Erythroblast (primary cell): ENCODE results near the gene CCDC82.

ENCODE experiments used
- DNase-seq, 2 experiments: peaks; one replicate each; lab custom pipeline; 2025; lab: John Stamatoyannopoulos, UW
- GATA1 ChIP-seq: IDR thresholded peaks from 2 replicates; pipeline ENCODE4 v1.6.1; 2011; ENCODE audit warnings: low read depth, mild to moderate bottlenecking, control low read depth, low read length, moderate library complexity
- POLR2A ChIP-seq: IDR thresholded peaks from 2 replicates; pipeline ENCODE4 v1.6.1; 2011; ENCODE audit warnings: mild to moderate bottlenecking, low read length

CCDC82 gene

GRCh38 chr11:96341211-96342013 lies 48.3 kb downstream of the CCDC82 start:
- DNase-seq = peak; percentile 45 to 50
- TF ChIP-seq GATA1 (no peak), POLR2A (no peak)

GRCh38 chr11:96340555-96340885 lies 49.2 kb downstream of the CCDC82 start:
- TF ChIP-seq GATA1 (no peak), POLR2A (no peak)
- no peak for DNase-seq

GRCh38 chr11:96339706-96340554 lies 49.8 kb downstream of the CCDC82 start:
- TF ChIP-seq POLR2A = no peak
- no peak for TF ChIP-seq GATA1

GRCh38 chr11:96338910-96339705 lies 50.6 kb downstream of the CCDC82 start:
- DNase-seq = peak; percentile 9 to 31
- TF ChIP-seq POLR2A (no peak), GATA1 (no peak)

More at GRCh38 chr11:96339706-96340554, 49.8 kb downstream of the CCDC82 start:
- DNase-seq = no peak

- TF ChIP-seq GATA1 (no peak), POLR2A (no peak)
- peak; percentile 36 to 77 for DNase-seq
Observed at GRCh38 chr11:96337541-96338431, 51.9 kb downstream of the CCDC82 start.

GRCh38 chr11:96335388-96335787 lies 54.3 kb downstream of the CCDC82 start:
- TF ChIP-seq GATA1 = no peak
- TF ChIP-seq POLR2A = no peak

GRCh38 chr11:96334219-96334618 lies 55.5 kb downstream of the CCDC82 start:
- no peak for DNase-seq

More at GRCh38 chr11:96335388-96335787, 54.3 kb downstream of the CCDC82 start:
- DNase-seq = no peak

GRCh38 chr11:96333191-96333719 lies 56.5 kb downstream of the CCDC82 start:
- TF ChIP-seq POLR2A (no peak), GATA1 (no peak)
- no peak for DNase-seq

More at GRCh38 chr11:96334219-96334618, 55.5 kb downstream of the CCDC82 start:
- no peak for TF ChIP-seq GATA1
- TF ChIP-seq POLR2A = no peak

GRCh38 chr11:96332126-96332771 lies 57.5 kb downstream of the CCDC82 start:
- DNase-seq = no peak
- TF ChIP-seq GATA1 (no peak), POLR2A (no peak)

GRCh38 chr11:96331699-96332116 lies 58.0 kb downstream of the CCDC82 start:
- TF ChIP-seq GATA1 (no peak), POLR2A (no peak)
- no peak for DNase-seq

GRCh38 chr11:96330511-96330859 lies 59.2 kb downstream of the CCDC82 start:
- TF ChIP-seq POLR2A (no peak), GATA1 (no peak)
- no peak for DNase-seq
